ENCODE measurements around the gene QRICH1.
A peak's percentile ranks its signal among the peaks of the same experiment; 100 is the strongest.
"Not testable (repeated sequence)": the region's sequence is repeated elsewhere in the genome, so short reads cannot be mapped to it uniquely, and the experiment has no call there.

Gene QRICH1

DNA sequence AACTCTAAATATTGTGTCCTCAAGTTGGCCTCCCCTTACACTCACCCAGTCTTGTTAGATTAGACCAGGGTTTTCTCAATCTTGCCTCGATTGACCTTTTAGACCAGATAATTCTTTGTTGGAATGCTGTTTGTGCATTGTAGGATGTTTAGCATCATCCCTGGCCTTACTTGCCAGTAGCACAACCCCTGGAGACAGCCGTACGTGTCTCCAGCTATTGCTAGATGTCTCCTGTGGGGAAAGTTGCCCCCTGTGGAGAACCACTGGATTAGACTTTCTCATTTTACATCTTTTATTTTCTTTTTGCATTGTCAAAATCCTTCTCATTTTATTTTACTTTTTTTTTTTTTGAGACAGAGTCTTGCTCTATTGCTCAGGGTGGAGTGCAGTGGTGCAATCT, 84.5 kb downstream of the QRICH1 start:
- Histone ChIP-seq H3K27ac (ENCODE audit: insufficient read depth, low read length, poor library complexity, severe bottlenecking) (no peak overlapping the region), H3K4me3 (ENCODE audit: insufficient read depth, low read depth, low read length, poor library complexity, severe bottlenecking) (no peak overlapping the region), H3K27me3 (replicated peaks; ENCODE audit: control insufficient read depth, insufficient read depth, low read length, poor library complexity, severe bottlenecking) (no peaks in the 10 kb centered on the region), H3K36me3 (ENCODE audit: control insufficient read depth, insufficient read depth, low read length) (peaks cover 29% of the 10 kb centered on the region), H3K9me3 (ENCODE audit: control insufficient read depth, low read length) (no peaks in the 10 kb centered on the region), H3K4me1 (ENCODE audit: control insufficient read depth, insufficient read depth, low read length, poor library complexity, severe bottlenecking) (peaks cover 16% of the 10 kb centered on the region)
- DNase-seq: no peak

DNA sequence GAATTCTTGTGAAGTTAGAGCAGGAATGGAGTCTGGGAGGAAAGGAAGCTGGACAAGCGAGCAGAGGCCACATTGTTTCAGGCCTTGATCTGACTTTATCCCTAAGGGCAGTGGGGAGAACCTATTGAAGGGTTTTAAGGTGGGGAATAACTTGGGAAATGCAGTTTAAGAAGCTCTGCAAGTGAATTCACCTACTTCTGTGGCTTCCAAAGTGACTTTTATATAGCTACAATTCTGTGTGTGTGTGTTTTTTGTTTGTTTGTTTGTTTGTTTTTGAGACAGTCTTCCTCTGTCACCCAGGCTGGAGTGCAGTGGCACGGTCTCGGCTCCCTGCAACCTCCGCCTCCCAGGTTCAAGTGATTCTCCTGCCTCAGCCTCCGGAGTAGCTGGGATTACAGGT, 85.2 kb downstream of the QRICH1 start:
- Histone ChIP-seq H3K4me1 (ENCODE audit: control insufficient read depth, insufficient read depth, low read length, poor library complexity, severe bottlenecking) (peaks cover 16% of the 10 kb centered on the region), H3K36me3 (ENCODE audit: control insufficient read depth, insufficient read depth, low read length) (peaks cover 22% of the 10 kb centered on the region)
- not testable (repeated sequence) for DNase-seq; H3K4me3 ChIP-seq (ENCODE audit: insufficient read depth, low read depth, low read length, poor library complexity, severe bottlenecking); H3K9me3 ChIP-seq (ENCODE audit: control insufficient read depth, low read length); H3K27ac ChIP-seq (ENCODE audit: insufficient read depth, low read length, poor library complexity, severe bottlenecking); H3K27me3 ChIP-seq (replicated peaks; ENCODE audit: control insufficient read depth, insufficient read depth, low read length, poor library complexity, severe bottlenecking)

DNA sequence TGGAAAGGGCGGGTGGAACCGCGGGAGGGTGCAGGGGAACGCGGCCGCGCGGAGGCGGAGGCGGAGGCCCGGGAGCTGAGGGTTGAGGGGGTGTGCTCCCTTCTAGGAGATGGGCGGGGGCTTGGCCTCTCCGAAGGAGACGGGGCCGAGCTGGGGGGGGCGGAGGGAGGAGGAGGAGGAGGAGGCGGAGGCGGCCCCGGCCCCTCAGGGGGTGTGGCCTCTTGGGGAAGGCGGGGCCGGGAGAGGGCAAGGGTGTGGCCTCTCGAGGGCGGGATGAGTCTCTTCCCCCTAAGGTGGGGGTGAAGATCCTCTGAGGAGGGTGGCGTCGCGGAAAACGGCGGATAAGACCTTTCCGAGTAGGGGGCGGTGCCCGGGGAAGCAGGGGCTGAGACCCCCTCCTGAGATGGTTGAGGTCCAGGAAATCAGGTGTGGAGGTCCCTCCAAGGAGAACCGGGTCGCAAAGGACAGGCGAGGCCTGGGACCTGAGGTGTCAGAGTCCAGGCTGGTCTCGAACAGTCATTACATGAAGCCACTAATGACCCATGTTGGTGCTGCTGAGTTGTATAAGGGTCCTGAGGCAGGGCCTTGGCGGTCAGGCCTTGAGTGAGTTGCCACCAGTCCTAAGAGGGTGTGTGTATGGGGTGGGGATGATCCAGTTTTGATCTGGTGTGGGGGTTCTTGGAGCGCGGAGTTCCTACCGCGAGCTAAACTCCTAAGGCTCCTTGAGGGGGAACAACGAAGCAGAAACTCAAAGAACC, 85.9 kb downstream of the QRICH1 start:
- Histone ChIP-seq H3K4me1 (ENCODE audit: control insufficient read depth, insufficient read depth, low read length, poor library complexity, severe bottlenecking) (peaks cover 16% of the 10 kb centered on the region), H3K9me3 (ENCODE audit: control insufficient read depth, low read length) (no peaks in the 10 kb centered on the region), H3K27me3 (replicated peaks; ENCODE audit: control insufficient read depth, insufficient read depth, low read length, poor library complexity, severe bottlenecking) (no peaks in the 10 kb centered on the region), H3K4me3 (ENCODE audit: insufficient read depth, low read depth, low read length, poor library complexity, severe bottlenecking) (peak overlapping the region; percentile 74), H3K36me3 (ENCODE audit: control insufficient read depth, insufficient read depth, low read length) (peaks cover 15% of the 10 kb centered on the region), H3K27ac (ENCODE audit: insufficient read depth, low read length, poor library complexity, severe bottlenecking) (peak overlapping the region; percentile 89)
- peak; percentile 81 to 86 (median 85) for DNase-seq

DNA sequence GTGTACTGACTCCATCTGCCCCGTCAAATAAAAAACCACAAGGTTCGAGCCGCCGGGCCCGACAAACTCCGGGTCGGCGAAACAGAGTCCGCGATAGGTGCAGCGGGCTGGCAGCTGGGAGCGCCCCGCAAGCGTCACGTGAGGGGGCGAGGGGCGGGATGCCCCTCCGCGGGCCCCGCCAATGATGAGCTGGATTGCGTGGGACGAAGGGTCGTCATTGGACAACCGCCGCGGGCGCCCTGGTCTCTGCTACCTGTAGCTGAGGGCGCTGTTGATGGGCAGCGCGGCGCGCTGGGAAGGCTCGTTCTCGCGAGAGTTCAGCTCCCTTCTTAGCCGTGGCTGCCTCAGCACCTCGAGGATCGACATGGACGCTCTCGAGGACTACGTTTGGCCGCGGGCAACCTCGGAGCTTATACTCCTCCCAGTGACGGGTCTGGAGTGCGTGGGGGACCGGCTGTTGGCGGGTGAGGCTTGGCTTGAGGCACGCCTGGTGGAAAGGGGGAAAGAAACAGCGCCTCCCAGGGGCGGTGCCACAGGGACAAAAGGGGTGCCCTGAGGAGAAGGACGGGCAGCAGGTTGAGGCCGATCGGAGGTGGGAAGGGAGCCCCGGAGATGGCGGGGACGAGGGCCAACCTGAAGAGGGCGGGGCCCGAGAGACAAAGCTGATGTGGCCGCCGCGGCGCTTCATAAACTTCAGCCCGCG, 86.7 kb downstream of the QRICH1 start, which contains the start of gene WDR6:
Gene WDR6, plus strand, starts transcription at position 324 of the 703 bp plus-strand sequence. Its CDS starts 41 bp downstream, at position 365.
- Histone ChIP-seq H3K27me3 (replicated peaks; ENCODE audit: control insufficient read depth, insufficient read depth, low read length, poor library complexity, severe bottlenecking) (no peaks in the 10 kb centered on the region), H3K36me3 (ENCODE audit: control insufficient read depth, insufficient read depth, low read length) (peaks cover 9% of the 10 kb centered on the region), H3K27ac (ENCODE audit: insufficient read depth, low read length, poor library complexity, severe bottlenecking) (peak within 1 kb of the TSS; percentile 89), H3K9me3 (ENCODE audit: control insufficient read depth, low read length) (no peaks in the 10 kb centered on the region), H3K4me1 (ENCODE audit: control insufficient read depth, insufficient read depth, low read length, poor library complexity, severe bottlenecking) (peaks cover 16% of the 10 kb centered on the region), H3K4me3 (ENCODE audit: insufficient read depth, low read depth, low read length, poor library complexity, severe bottlenecking) (peak within 1 kb of the TSS; percentile 74)
- peak; percentile 95 to 97 (median 97) for DNase-seq

DNA sequence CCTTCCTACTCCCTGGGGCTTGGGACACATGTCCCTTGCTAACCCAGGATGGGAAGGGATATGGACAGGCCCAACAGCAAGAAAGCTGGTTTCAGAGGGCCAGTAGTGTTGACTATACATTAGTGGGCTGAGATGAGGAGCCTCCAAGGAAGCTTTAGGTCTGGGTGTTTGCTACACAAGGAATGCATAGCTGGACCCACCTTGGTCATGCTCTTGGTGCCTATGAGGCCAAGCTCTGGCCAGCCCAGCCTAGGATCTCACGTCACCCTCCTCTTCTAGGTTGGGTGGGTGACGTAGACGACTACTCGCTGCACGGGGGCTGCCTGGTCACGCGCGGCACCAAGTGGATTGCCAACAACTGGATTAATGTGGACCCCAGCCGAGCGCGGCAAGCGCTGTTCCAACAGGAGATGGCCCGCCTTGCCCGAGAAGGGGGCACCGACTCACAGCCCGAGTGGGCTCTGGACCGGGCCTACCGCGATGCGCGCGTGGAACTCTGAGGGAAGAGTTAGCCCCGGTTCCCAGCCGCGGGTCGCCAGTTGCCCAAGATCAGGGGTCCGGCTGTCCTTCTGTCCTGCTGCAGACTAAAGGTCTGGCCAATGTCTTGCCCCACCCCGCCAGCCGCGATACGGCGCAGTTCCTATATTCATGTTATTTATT, 87.3 kb downstream of the QRICH1 start:
- peaks cover 2% of the 10 kb centered on the region for H3K36me3 ChIP-seq (ENCODE audit: control insufficient read depth, insufficient read depth, low read length)
- no peaks in the 10 kb centered on the region for H3K27me3 ChIP-seq (replicated peaks; ENCODE audit: control insufficient read depth, insufficient read depth, low read length, poor library complexity, severe bottlenecking)
- H3K4me1 ChIP-seq (ENCODE audit: control insufficient read depth, insufficient read depth, low read length, poor library complexity, severe bottlenecking): peaks cover 16% of the 10 kb centered on the region
- no peak for DNase-seq
- H3K4me3 ChIP-seq (ENCODE audit: insufficient read depth, low read depth, low read length, poor library complexity, severe bottlenecking): peak overlapping the region; percentile 74
- H3K9me3 ChIP-seq (ENCODE audit: control insufficient read depth, low read length): no peaks in the 10 kb centered on the region
- peak overlapping the region; percentile 89 for H3K27ac ChIP-seq (ENCODE audit: insufficient read depth, low read length, poor library complexity, severe bottlenecking)

DNA sequence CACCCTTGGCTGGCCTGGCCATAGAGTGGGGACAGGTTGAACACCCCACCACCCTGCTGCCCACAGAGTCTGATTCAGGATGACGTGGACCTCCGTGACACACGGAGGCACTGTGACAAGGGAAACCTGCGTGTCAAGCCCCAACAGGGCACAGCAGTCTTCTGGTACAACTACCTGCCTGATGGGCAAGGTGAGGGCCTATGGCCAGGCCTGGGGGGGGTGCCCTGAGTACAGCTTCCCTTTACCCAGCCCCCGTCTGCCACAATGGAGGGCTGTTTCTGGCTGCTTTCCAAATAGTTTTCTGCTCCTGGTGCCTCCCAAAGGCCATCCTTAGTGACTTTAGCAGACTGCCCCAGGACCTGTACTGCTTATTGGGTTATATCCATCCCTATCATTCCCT, 87.9 kb downstream of the QRICH1 start:
- Histone ChIP-seq H3K36me3 (ENCODE audit: control insufficient read depth, insufficient read depth, low read length) (no peaks in the 10 kb centered on the region), H3K9me3 (ENCODE audit: control insufficient read depth, low read length) (no peaks in the 10 kb centered on the region), H3K27me3 (replicated peaks; ENCODE audit: control insufficient read depth, insufficient read depth, low read length, poor library complexity, severe bottlenecking) (no peaks in the 10 kb centered on the region), H3K4me3 (ENCODE audit: insufficient read depth, low read depth, low read length, poor library complexity, severe bottlenecking) (no peak overlapping the region), H3K27ac (ENCODE audit: insufficient read depth, low read length, poor library complexity, severe bottlenecking) (no peak overlapping the region), H3K4me1 (ENCODE audit: control insufficient read depth, insufficient read depth, low read length, poor library complexity, severe bottlenecking) (peaks cover 16% of the 10 kb centered on the region)
- no peak for DNase-seq

DNA sequence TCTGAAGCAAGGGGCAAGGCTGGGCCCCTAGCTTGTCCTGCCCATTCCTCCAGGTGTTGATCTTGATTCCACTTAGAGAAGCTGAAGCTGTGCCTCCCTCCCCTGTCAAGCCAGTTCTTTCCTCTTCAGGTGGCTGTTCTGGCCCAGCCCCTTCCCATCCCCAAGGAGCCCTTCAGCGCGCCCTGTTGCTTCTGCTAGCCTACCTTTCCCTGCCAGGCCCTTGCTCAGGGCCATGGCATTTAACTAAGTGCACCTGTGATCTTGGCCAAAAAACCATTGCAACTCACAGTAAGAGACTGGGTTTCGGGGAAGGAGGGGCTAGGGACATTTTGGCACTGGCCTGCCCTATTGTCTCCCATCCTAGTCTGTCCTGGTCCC, 88.6 kb downstream of the QRICH1 start:
- Histone ChIP-seq H3K9me3 (ENCODE audit: control insufficient read depth, low read length) (no peaks in the 10 kb centered on the region), H3K27me3 (replicated peaks; ENCODE audit: control insufficient read depth, insufficient read depth, low read length, poor library complexity, severe bottlenecking) (no peaks in the 10 kb centered on the region), H3K36me3 (ENCODE audit: control insufficient read depth, insufficient read depth, low read length) (no peaks in the 10 kb centered on the region), H3K27ac (ENCODE audit: insufficient read depth, low read length, poor library complexity, severe bottlenecking) (no peak overlapping the region), H3K4me1 (ENCODE audit: control insufficient read depth, insufficient read depth, low read length, poor library complexity, severe bottlenecking) (peaks cover 16% of the 10 kb centered on the region), H3K4me3 (ENCODE audit: insufficient read depth, low read depth, low read length, poor library complexity, severe bottlenecking) (no peak overlapping the region)
- no peak for DNase-seq

DNA sequence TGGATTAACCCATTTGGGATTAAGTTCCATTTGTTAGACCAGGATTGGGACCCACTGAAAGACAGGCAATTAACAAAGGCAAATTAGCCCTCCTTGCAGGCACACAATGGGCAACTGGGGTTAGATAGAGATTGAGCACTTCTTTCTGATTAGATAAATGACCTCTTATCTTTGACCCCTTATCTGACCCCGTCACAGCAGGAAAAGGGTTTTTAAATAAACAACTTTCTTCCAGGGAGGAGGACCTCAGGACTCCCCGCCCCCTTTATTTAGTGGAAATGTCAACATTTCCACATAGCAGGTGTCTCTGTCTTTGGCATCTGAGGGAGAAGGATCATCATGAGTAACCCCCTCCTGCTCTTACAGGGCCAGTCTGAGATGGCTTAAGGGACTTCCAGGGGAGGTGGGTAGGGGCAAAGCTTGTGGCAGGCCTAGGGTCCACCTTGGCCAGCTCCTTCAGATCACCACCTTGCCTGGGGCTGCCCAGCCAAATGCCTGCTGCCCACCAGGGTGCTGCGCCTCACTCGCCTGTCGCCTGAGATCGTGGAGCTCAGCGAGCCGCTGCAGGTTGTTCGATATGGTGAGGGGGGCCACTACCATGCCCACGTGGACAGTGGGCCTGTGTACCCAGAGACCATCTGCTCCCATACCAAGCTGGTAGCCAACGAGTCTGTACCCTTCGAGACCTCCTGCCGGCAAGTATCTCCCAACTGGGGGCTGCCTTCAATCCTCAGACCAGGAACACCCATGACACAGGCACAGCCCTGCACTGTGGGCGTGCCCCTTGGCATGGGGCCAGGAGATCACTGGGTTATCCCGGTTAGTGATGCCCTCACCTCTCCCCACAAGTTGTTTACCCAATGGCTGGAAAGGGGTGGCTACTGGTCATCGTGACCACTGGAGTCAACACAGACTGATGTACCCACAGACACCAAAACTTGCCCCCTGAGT, 89.2 kb downstream of the QRICH1 start:
- H3K27ac ChIP-seq (ENCODE audit: insufficient read depth, low read length, poor library complexity, severe bottlenecking): no peak overlapping the region
- no peak overlapping the region for H3K4me3 ChIP-seq (ENCODE audit: insufficient read depth, low read depth, low read length, poor library complexity, severe bottlenecking)
- peaks cover 16% of the 10 kb centered on the region for H3K4me1 ChIP-seq (ENCODE audit: control insufficient read depth, insufficient read depth, low read length, poor library complexity, severe bottlenecking)
- no peaks in the 10 kb centered on the region for H3K9me3 ChIP-seq (ENCODE audit: control insufficient read depth, low read length)
- H3K27me3 ChIP-seq (replicated peaks; ENCODE audit: control insufficient read depth, insufficient read depth, low read length, poor library complexity, severe bottlenecking): no peaks in the 10 kb centered on the region
- H3K36me3 ChIP-seq (ENCODE audit: control insufficient read depth, insufficient read depth, low read length): no peaks in the 10 kb centered on the region
- DNase-seq: no peak

DNA sequence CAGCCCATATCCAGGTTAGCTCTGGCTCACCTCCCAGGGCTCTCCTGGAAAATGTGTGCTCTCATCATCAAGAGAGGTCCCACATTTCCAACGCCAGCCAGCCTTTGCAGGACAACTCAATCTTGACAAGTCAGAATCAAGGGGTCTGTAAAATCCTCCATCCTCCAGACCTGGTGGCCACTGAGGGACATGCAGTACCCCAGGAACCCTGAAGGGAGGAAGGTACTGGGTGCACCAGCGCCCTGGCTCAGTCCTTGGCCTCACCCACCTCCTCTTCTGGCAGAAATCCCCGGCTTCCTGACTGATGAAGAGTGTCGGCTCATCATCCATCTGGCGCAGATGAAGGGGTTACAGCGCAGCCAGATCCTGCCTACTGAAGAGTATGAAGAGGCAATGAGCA, 92.7 kb downstream of the QRICH1 start:
- H3K27ac ChIP-seq (ENCODE audit: insufficient read depth, low read length, poor library complexity, severe bottlenecking): no peak overlapping the region
- H3K9me3 ChIP-seq (ENCODE audit: control insufficient read depth, low read length): no peaks in the 10 kb centered on the region
- peaks cover 4% of the 10 kb centered on the region for H3K36me3 ChIP-seq (ENCODE audit: control insufficient read depth, insufficient read depth, low read length)
- H3K4me3 ChIP-seq (ENCODE audit: insufficient read depth, low read depth, low read length, poor library complexity, severe bottlenecking): no peak overlapping the region
- no peak for DNase-seq
- H3K27me3 ChIP-seq (replicated peaks; ENCODE audit: control insufficient read depth, insufficient read depth, low read length, poor library complexity, severe bottlenecking): no peaks in the 10 kb centered on the region
- peaks cover 2% of the 10 kb centered on the region for H3K4me1 ChIP-seq (ENCODE audit: control insufficient read depth, insufficient read depth, low read length, poor library complexity, severe bottlenecking)

All from effector memory CD4-positive, alpha-beta T cell (primary cell).